Anterior cingulate cortex (tissue), 58 donors: ENCODE measurements around the gene TP53BP2.

Experiments used
- DNase-seq, 58 donors: peaks; one replicate each; lab custom pipeline; 2025; lab: John Stamatoyannopoulos, UW

TP53BP2 gene

GRCh38 chr1:223771814-223772770 lies 73.7 kb downstream of the TP53BP2 start:
- peak in 6 of 58 donors; percentile 11 to 43 (median 21) for DNase-seq

DNA sequence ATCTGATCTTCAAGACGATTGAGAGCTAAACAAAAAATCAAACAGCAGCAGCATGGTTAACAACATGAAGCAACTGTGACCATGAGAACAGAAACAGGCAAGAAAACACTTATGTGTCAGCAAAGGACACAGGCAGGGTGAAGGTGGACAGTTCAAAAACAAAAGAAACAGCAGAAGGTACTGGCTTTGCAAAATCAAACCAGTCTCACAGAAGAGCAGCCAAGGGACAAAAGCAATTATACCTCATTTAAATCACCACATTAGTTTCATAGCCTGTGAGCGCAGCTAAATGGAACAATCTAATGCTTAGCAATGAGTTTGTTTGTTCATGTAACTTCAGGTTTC lies 74.3 kb downstream of the TP53BP2 start:
- DNase-seq: no peak

- no peak for DNase-seq
These were observed 75.0 kb downstream of the TP53BP2 start for GRCh38 chr1:223770621-223771315.

GRCh38 chr1:223765719-223766340 lies 79.9 kb downstream of the TP53BP2 start:
- DNase-seq: no peak

DNA sequence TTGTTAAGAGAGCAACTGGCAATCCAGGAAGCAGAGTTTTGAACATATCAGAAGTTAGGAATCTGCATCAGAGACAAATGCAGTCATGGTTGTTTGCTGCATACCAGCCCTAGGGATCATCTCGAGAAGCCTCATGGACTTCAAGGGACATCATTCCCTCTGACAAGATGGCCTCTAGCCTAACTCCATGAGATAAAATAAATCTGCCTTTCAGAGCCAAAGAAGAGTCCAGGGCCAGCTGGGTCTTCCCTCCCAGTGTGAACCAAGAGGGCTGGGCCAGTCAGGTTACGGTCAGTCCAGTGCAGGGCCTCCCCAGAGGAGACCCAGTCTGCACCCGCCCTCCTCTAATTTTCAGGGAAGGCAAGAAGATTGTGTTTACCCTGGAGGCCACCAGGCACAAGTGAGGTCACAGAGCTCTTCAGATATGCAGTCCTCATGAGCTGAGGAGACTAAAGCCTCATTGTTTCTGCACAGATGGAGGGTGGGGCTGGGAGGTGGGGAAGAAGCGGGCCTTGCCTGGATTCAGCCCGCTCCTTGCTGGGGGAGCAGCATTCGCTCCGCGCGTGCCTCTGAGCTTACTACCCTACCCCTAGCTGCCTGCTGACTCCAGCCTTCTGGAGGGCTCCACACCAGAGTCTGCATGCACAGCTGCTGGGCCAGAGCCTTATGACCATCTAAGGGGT lies 80.6 kb downstream of the TP53BP2 start:
- DNase-seq: peak in 46 of 58 donors; percentile 11 to 88 (median 56)

DNA sequence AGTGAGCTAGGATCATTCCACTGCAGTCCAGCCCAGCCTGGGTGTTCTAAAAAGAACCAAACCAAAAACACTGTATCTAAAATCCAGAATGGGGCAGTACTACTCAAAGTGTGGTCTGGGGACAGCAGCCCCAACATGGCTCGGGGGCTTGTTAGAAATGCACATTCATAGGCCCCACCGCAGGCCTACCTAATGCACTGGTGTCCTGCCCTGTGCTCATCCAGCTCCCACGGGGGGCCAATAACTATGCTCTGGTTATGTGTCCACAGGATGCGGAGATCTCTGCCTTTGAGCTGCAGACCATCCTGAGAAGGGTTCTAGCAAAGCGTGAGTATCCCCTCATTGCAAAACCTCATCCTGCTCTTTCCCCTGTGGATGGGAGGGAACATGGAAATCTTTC lies 81.9 kb downstream of the TP53BP2 start:
- no peak for DNase-seq

- DNase-seq: no peak
These were observed 82.5 kb downstream of the TP53BP2 start for GRCh38 chr1:223763251-223763650.

DNA sequence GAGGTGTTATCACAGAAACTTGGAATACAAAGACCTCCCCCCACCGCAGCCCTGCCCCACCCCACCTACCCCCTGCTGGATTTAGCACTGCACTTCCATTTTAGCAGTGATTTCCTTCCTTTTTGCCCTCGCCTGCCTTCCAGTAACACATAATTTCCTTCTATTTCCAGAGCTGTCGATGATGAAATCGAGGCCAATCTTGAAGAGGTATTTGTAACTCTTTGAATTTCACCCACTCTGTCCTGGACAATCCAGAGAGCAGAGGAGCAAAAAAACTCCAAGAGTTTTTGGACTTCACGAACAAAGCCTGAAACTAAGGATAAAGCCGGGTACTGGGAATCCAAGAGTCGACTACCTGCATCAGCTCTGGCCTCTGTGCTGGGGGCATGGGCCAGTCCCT lies 84.3 kb downstream of the TP53BP2 start:
- DNase-seq: no peak

- no peak for DNase-seq
These were observed 84.9 kb downstream of the TP53BP2 start for GRCh38 chr1:223760833-223761232.

- DNase-seq: no peak
These were observed 86.5 kb downstream of the TP53BP2 start for GRCh38 chr1:223759273-223759672.

DNA sequence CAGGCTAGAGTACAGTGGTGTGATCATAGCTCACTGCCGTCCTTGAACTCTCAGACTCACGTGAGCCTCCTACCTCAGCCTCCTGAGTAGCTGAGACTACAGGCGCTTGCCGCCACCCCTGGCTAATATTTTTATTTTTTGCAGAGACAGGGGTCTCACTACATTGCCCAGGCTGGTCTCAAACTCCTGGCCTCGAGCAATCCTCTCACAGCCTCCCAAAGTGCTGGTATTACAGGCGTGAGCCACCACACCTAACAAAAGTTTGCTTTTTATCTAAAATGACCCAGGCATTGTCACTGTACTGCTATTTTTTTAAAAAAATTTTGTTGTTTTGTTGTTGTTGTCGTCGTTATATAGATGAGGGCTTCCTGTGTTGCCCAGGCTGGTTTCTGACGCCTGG lies 87.0 kb downstream of the TP53BP2 start:
- DNase-seq: no peak

DNA sequence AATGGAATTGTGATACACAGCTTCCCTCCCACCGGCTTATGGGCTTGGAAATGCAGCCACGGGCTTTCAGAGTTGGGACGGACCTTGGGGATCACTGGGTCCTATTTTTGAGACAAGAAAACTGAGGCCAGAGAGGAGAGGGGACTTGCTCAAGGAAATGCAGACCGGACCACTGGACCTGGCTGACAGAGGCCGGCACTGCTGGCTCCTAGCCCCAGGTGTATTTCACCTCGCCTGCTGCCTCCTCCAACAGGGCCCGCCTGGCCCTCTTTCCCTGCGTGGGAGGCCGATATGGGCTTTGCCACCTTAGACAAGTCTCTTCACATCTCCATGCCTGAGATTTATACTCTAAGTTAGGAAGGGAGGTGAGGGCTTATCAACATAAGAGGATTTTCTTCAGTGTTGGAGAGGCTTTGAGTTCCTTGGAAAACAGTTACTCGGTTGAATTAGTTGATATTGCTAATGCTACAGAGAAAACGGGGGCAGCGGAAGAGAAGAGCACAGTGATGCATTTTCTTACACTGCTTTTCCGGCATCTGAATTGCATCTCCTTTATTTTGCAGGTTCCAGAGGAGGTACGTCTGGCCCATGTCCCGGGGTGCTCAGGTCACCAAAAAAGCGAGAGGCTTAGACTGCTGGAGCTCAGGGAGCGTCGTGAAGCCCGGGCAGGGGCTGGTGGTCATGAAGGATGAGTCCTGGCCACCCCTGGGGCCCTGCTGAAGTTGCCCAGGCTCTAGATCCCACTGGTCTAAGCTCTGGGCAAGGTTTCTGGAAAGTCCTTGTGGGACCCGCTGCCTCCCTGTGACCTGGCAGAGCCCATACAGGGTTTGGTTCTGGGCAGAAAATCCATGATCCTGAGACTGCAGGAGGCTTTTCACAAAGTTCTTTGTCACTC lies 88.7 kb downstream of the TP53BP2 start:
- DNase-seq: no peak

DNA sequence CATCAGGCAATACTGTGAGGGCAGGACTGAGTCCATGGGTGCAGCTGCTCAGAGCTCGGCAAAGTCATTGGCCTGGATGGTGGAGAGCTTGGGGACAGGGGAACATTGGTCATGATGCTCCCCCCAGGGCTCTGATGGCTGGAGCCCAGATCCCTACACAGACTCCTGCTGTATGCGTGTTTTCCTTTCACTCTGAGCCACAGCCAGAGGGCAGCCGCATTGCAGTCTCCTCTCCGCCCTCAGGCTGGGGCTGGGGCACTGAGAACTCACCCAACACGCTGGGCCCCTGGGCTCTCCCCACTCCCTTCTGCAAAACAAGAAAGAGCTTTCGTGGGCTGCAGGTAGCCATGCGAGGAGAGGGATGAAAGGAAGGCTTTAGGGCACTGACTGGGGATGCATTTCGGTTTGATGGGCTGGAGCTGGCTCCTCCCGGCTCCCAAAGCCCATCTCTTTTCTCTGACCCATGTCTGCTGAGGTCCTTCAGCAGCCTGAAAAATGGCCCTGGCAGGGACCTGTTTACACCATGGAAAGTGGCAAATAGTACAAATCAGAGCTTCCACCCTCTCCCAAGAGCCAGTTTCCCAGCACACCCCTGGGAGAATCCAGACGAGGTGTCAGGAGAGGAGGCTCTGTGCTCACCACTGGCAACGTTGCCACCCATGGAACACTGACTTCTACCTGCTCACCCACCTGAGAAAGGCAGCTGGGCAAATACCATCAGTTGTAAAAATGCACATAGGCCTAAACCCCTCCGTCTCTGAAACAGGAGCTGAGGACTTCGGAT lies 89.6 kb downstream of the TP53BP2 start:
- DNase-seq: peak in 49 of 58 donors; percentile 11 to 84 (median 64)

GRCh38 chr1:223755432-223755792 lies 90.3 kb downstream of the TP53BP2 start:
- DNase-seq: no peak

DNA sequence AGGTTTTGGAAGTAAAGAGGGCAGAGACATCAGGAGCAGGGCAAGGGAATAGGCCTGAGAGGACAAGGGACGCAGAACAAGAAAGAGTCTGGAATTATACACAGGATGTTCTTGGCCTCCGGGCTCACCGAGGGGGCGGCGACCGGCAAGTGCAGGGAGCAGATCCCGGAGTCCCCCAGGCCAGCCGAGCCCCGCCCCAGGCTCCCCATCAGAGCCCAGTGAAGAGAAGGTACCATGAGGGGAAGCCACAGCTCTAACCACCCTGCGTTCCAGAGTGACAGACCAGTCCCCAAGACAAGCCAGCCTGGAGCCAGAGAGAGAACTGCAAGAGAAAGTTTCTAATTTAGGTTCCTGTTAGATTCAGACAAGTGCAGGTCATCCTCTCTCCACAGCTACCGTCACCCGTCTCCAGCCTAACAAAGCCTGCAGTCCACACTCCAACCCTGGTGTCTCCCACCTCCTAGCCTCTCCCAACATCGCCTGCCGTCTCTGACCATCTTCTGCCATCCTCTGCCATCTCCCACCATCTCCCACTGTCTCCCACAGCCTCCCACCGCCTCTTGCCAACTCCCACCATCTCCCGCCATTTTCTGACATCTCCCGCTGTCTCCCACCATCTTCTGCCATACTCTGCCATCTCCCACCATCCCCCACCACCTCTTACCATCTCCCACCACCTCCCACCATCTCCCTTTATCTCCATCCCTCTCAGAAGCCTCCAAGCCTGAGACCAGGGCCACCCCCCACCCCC lies 90.9 kb downstream of the TP53BP2 start:
- peak in 1 of 58 donors; percentile 8 for DNase-seq

DNA sequence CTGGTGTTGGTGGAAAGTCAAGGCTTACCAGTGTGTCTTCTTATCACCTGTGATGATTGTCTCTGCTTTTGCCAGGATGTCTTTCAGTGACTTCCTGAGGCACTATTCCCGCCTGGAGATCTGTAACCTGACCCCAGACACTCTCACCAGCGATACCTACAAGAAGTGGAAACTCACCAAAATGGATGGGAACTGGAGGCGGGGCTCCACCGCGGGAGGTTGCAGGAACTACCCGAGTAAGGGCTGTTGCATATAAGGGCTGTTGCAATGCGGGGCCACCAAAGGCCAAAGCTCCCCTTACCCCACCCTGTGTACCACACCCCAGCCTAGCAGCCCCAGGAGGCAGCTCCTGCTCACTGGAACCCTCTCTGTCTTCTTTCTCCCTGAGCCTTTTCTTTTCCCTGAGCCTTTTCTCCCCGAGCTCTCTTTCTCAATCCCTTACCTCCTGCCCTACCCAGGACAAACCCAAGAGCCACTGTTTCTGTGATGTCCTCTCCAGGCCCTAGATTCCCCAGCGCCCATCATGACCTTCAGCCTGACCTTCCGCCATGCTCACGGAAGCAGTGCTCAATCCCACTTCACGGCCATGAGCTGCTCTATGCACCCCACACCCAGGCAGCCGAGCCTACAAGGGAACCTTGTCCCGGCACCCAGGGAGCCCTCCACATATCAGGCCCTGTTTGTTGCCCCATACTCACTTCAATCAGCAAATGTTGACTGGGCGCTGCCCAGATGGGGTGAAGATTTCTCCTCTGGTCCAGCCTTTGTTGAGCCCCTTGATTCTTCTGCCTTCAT lies 92.8 kb downstream of the TP53BP2 start:
- no peak for DNase-seq

DNA sequence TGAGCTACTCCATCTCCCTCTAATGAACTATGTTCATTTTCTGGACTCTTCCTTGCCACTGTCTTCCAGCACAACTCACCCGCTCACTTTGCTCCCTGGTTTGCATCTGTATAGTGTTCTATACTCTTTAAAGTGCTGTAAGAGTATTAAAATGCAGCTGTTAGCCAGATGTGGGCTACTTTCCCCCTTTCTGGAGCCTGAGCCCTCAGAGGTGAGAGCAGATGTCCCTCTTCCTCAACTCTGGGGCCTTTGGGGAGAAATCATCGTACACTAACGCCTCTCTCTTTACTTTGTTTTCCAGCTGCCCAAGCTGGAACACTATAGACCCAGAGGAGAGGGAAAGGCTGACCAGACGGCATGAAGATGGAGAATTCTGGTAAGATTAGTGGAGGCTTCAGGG lies 94.1 kb downstream of the TP53BP2 start:
- DNase-seq: no peak
